ENCODE results near the gene ZDHHC7.
"Not testable (repeated sequence)": the region's sequence is repeated elsewhere in the genome, so short reads cannot be mapped to it uniquely, and the experiment has no call there.

Gene ZDHHC7

DNA sequence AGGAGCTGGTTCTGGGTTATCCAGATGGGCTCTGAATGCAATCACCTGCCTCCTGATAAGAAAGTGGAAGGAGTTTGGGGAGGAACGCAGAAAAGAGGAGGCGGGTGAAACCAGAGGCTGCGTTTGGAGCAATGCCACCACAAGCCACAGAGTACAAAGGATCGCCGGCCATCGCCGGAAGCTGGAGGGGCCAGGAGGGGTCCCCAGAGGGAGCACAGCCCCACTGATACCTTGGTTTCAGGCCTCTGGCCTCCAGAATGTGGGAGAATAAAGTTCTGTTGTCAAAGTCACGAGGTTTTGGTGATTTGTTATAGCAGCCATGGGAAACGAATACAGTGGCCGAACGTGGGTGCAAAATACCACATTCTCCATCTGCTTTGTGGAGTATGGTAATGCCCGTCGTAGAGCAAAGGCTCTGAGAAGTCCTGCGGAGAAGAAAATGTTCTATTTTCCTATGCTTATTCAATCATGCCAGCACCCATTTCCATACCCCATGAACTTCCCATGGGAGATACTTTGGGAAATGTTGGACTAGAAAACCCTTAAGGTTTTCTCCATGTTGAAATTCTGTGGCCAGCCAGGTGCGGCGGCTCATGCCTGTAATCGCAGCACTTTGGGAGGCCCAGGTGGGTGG, 51.4 kb downstream of the ZDHHC7 start:
- no peak for DNase-seq

DNA sequence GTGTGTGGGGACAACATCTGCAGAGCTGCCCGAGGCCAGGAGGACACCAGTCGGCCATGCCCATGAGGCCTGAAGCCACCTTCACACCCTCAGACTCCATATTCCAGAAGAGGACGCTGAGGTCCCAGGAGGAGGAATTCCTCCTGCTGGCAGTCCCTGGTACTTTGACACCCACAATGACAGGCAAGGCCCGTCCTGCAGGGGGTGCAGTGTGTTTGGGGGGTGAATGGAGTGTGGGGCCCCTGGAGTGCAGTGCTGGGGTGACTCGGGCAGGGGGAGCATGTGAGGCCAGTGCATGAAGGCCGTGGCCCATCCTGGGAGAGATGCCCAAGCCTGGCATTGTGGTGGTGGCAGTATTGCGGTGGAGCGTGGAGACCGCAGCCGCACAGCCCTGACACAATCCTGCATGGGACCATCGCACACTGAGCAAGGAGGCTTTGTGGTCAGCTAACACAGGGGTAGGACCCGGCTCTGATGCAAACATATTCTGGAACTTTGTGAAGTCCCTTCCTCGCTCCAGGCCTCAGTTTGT, 52.2 kb downstream of the ZDHHC7 start:
- DNase-seq, result no peak

GRCh38 chr16:84957792-84958191, 53.5 kb downstream of the ZDHHC7 start:
- no peak for DNase-seq

- DNase-seq, result no peak
These were observed 54.1 kb downstream of the ZDHHC7 start for GRCh38 chr16:84957192-84957591.

DNA sequence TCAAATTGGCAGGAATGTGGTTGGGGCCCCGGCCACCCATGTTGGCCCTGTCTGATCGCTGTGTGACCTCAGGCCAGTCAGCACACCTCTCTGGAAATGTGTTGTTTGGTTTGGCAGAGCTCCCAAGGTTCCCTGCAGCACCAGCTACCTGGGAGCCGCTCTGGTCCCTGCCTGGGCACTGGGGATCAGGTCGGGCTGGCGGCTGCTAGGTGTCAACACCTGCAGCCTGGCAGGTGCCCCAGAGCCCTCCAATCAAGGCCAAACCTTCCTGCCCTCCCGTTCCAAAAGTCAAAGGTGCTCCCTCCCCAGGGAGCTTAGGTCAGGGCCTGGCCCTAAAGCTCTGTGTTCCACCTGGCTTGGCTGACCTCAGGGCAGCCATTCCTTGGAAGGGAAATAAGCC, 55.9 kb downstream of the ZDHHC7 start:
- no peak for DNase-seq

- no peak for DNase-seq
These were observed 58.1 kb downstream of the ZDHHC7 start for GRCh38 chr16:84953190-84953746.

DNA sequence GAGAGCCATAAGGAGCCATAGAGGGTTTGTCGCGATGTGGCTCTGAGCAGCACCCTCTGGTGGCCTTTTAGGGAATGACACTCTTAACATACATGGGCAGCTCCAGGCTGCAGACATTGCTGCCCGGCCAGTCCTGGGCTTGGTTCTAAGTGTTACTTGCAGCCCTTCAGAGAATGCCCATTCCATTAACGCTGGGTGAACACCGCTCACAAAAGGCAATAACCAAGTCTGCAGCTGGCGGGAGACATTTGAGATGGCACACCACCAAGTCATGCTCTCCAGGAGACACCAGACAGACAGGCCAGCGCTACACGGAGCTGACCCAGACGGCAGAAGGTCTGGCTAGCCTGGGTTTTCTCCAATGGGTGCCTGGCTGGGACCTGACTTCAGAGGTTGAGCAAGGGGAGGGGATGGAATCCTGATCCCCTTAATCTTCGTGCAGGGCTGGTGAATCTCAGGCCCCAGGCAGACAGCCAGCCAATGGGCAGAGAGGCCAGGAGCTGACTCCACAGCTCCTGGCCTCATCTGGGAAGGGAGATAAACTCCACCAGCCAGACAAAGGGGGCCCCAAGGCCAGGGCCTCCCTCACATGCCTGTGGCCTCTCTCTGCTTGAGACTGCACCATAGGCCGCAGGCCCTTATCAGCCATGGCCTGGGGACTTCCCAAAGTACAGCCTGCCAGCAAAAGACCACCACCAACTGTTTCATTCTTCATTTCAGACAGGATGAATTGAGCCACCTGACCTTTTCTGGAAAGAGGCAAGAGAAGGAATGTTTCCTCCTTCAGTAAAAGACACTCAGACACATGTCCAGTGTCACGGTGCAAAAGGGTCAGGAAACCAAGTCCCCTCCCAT, 58.8 kb downstream of the ZDHHC7 start:
- peak; percentile 87 for DNase-seq

- peak; percentile 61 for DNase-seq
These were observed 60.4 kb downstream of the ZDHHC7 start for GRCh38 chr16:84950906-84951305.

- DNase-seq, result no peak
These were observed 61.4 kb downstream of the ZDHHC7 start for GRCh38 chr16:84949772-84950436.

DNA sequence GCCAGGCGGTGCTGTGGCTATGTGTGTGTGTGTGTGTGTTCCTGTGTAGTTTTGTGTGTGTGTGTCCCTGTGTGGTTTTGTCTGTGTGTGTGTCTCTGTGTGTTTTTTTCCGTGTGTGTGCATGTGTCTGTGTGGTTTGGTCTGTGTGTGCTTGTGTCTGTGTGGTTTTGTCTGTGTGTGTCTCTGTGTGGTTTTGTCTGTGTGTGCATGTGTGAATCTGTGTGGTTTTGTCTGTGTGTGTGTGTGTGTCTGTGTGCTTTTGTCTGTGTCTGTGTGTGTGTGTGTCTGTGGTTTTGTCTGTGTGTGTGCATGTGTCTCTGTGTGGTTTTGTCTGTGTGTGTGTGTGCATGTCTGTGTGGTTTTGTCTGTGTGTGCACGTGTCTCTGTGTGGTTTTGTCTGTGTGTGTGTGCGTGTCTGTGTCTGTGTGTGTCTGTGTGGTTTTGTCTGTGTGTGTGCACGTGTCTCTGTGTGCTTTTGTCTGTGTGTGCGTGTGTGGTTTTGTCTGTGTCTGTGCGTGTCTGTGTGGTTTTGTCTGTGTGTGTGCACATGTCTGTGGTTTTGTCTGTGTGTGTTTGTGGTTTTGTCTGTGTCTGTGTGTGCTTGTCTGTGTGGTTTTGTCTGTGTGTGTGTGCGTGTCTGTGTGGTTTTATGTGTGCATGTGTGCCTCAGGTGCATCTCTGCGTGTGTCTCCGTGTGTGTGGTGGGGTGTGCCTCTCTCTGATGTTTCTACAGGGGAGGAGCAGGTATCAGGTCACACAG, 62.3 kb downstream of the ZDHHC7 start:
- no peak for DNase-seq

GRCh38 chr16:84947996-84948850, 63.1 kb downstream of the ZDHHC7 start:
- no peak for DNase-seq

GRCh38 chr16:84947022-84947421, 64.3 kb downstream of the ZDHHC7 start:
- no peak for DNase-seq

DNA sequence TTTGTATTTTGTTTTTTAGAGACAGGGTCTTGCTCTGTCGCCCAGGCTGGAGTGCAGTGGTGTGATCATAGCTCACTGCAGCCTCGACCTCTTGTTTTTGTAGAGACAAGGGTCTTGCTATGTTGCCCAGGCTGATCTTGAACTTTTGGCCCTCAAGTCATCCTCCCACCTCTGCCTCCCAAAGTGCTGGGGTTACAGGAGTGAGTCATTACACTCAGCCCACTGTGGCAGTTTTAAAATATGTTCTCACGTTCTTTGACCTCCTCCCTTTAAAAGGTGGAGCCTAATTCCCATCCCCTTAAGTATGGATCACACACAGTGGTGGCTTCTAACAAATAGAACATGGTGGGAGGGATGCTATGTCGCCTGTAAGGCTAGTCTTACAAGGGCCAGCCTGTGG, 67.7 kb downstream of the ZDHHC7 start:
- no peak for DNase-seq

- DNase-seq, result no peak
These were observed 68.5 kb downstream of the ZDHHC7 start for GRCh38 chr16:84942786-84943185.

GRCh38 chr16:84941921-84942320, 69.4 kb downstream of the ZDHHC7 start:
- DNase-seq, result no peak

DNA sequence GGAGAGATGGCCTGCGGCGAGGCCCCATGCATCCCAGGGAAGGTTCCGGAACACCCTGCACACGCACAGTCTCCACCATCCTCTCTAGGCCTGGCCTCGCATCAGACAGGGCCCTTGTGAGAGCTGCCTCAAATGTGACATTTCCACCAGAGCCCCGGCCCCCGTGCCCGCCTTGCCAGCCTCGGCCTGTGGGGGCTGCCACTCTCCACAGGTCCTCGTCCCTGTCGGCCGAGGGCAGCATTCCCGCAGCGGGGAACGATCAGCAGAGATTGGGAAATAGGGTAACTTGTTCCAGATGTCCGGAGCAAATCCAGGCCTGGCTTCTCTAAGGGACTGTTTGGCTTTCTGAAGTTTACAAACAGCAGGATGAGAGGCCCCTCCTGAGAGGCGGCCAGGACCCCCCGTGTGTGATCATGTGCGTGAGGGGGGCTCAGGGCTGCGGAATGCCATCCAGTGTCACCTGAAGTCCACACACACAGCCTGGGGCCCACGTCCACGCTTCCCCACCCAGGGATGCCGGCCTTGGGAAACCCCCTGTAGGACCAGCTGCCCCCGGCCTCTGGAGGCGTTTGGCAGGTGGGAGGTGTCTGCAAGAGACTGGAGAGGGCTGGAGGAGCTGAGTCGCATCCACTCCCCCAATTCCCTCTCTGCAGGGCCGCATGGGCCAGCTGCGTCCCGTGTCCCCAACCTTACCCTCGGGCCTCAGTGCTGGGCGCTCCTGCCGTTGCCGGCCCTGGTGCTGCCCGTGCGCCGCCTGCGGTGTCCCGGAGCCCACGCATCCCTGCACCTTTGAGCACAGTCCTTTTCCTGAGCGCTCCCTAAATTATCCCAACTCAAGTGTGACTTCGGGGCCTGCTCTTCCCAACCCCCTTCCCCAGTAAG, 70.4 kb downstream of the ZDHHC7 start:
- no peak for DNase-seq

GRCh38 chr16:84938616-84939015, 72.7 kb downstream of the ZDHHC7 start:
- DNase-seq, result not testable (repeated sequence)

GRCh38 chr16:84937196-84938005, 73.9 kb downstream of the ZDHHC7 start:
- DNase-seq, result no peak

- DNase-seq, result no peak
These were observed 77.3 kb downstream of the ZDHHC7 start for GRCh38 chr16:84933774-84934631.

Data from suppressor macrophage treated with lipopolysaccharide for 4 hours (primary cell).